ENCODE data around the gene RAB6B. TPM values are rescaled to one million over a fixed set of nuclear protein-coding genes. Genes with fewer than 3 reads are reported as not detected.

Gene RAB6B
- total and polyA plus RNA-seq, 7 donors, result 0.93 to 3.8 (median 2.0) TPM

DNA sequence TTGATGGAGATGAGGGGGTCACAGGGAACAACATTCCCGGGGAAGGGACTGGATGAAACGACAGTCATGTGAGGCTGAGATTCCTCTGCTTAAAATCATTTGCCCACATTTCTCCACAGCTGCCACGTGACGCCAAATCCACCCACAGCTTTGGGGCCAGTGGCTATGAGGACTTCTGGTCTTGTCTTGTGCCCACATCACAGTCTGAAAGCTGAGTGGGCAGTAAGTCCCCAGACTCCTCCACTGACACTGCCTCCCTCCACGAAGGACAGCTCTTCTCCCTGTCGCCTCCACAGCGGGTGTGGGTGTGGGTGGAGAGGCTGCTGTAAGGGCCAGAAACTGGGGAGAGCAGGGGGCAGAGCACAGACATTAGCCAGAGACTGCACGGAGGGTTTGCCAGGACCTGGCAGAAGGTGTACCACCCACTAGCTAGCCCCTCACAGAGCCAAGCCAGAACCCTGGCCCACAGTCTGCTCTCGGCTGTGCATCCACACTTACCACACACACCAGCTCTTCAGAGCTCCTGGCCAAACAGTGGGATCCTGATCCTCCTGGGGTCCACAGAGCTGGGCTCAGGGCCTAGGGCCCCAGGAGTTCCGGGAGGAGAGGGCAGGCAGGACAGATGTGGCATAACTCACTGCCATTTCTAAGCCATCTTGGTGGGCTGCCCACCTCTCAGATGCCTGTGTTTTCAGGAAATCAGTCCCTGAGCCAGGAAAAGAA lies 24.2 kb downstream of the RAB6B start:
- TF ChIP-seq, protein P1, sequence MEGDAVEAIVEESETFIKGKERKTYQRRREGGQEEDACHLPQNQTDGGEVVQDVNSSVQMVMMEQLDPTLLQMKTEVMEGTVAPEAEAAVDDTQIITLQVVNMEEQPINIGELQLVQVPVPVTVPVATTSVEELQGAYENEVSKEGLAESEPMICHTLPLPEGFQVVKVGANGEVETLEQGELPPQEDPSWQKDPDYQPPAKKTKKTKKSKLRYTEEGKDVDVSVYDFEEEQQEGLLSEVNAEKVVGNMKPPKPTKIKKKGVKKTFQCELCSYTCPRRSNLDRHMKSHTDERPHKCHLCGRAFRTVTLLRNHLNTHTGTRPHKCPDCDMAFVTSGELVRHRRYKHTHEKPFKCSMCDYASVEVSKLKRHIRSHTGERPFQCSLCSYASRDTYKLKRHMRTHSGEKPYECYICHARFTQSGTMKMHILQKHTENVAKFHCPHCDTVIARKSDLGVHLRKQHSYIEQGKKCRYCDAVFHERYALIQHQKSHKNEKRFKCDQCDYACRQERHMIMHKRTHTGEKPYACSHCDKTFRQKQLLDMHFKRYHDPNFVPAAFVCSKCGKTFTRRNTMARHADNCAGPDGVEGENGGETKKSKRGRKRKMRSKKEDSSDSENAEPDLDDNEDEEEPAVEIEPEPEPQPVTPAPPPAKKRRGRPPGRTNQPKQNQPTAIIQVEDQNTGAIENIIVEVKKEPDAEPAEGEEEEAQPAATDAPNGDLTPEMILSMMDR (IDR thresholded peaks at IDR 0.05), result no peak
- WGBS, 3 donors, result 76 to 78% (median 77%) methylated on average over 10 of the region's 10 CpGs
- Histone ChIP-seq H3K27ac (no peak overlapping the region), H3K27me3 (ENCODE audit: insufficient read depth in 3 of 3, low read length in 2 of 3) (peaks cover 0 to 2% (median 0%) of the 10 kb centered on the region in 3 donors), H3K9me3 (no peaks in the 10 kb centered on the region), H3K4me3 (no peak overlapping the region), H3K36me3 (ENCODE audit: insufficient read depth in 1 of 2, low read depth in 1 of 2) (no peaks in the 10 kb centered on the region), H3K4me1 (no peaks in the 10 kb centered on the region)
- DNase-seq (no peak), ATAC-seq (no peak)
- intact Hi-C loops (cut with DNase I), result no loop called here

DNA sequence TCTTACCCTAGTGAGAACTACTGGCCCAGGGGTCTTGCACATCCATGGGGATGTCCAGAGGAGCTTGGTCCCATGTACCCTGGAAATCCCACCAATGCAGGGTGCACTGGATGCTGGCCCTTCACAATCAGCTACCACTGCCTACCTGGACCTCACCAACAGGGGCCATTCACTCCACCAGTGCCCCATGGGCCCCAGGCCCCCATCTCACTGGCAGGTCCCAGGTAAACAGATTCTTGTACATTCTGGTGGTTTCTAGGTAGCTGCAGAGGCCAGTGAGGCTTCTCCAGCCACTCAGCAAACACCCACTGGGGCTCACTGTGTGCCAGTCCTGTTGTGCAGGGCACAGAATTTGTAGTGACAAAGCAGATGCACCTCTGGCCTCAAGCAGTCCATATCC lies 24.9 kb downstream of the RAB6B start:
- H3K9me3 ChIP-seq, result no peaks in the 10 kb centered on the region
- H3K27ac ChIP-seq, result no peak overlapping the region
- no peaks in the 10 kb centered on the region for H3K4me1 ChIP-seq
- no peaks in the 10 kb centered on the region for H3K36me3 ChIP-seq (ENCODE audit: insufficient read depth in 1 of 2, low read depth in 1 of 2)
- H3K4me3 ChIP-seq, result no peak overlapping the region
- TF ChIP-seq, protein P1 (IDR thresholded peaks at IDR 0.05), result no peak
- DNase-seq, result no peak
- peaks cover 0 to 4% (median 0%) of the 10 kb centered on the region in 3 donors for H3K27me3 ChIP-seq (ENCODE audit: insufficient read depth in 3 of 3, low read length in 2 of 3)
- no peak for ATAC-seq
- intact Hi-C loops (cut with DNase I), result no loop called here

DNA sequence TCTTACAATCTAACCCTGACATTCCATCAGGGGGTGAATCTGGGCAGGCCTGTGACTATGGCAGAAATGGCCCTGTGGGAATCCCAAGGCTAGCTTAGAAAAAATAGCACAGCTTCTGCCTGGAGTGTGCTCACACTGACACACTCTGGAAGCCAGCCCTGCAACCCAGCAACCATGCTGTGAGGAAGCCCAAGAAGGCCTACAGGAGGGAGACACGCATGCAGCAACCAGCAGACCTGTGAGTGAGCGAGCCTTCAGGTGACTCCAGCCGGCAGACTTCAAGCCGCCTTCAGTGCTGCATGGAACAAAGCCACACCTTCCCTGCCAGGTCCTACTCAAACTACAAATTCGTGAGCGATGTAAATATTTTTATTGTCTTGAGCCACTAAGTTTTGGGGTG lies 26.1 kb downstream of the RAB6B start:
- no peak for DNase-seq
- H3K4me3 ChIP-seq, result no peak overlapping the region
- 96 to 97% (median 97%) methylated on average over 6 of the region's 6 CpGs for WGBS, 3 donors
- ATAC-seq, result no peak
- TF ChIP-seq, protein P1 (IDR thresholded peaks at IDR 0.05), result no peak
- no peaks in the 10 kb centered on the region for H3K36me3 ChIP-seq (ENCODE audit: insufficient read depth in 1 of 2, low read depth in 1 of 2)
- peaks cover 0 to 4% (median 0%) of the 10 kb centered on the region in 3 donors for H3K27me3 ChIP-seq (ENCODE audit: insufficient read depth in 3 of 3, low read length in 2 of 3)
- no peaks in the 10 kb centered on the region for H3K9me3 ChIP-seq
- H3K27ac ChIP-seq, result no peak overlapping the region
- H3K4me1 ChIP-seq, result no peaks in the 10 kb centered on the region
- intact Hi-C loops (cut with DNase I), result no loop called here

DNA sequence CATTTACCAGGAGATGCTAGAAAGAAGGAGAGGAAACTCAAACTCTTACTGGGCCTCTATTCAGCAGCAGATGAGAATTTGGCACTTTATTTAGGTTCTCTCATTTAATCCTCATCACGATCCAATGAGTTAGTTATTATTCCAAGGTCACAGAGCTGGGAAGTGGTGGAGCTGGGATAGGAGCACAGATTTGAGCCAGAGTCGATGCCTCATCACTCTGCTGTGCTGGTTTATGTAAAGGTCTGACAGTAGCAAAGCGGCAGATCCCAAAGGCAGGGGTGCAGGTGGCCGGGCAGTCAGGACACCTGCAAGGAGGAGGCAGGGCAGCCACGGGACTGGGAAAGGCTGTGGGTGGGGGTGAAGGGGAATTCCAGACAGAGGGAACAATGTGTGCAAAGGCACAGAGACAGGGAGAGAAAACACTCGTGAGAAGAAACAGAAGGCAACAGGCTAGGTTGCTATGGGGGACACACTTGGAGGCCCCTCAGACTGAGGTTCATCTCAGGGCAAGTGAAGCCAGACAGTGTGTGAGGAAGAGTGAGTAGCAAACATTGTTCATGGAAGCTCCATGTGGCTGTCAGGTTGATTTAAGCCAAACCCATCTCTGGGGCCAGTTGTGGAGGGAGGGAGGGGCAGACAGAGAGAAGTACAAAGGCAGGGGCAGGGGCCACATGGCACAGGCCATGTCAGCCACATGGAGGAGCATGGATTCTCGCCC lies 26.8 kb downstream of the RAB6B start:
- Histone ChIP-seq H3K4me3 (no peak overlapping the region), H3K4me1 (no peaks in the 10 kb centered on the region), H3K27ac (no peak overlapping the region), H3K27me3 (ENCODE audit: insufficient read depth in 3 of 3, low read length in 2 of 3) (peaks cover 0 to 4% (median 0%) of the 10 kb centered on the region in 3 donors), H3K36me3 (ENCODE audit: insufficient read depth in 1 of 2, low read depth in 1 of 2) (no peaks in the 10 kb centered on the region), H3K9me3 (no peaks in the 10 kb centered on the region)
- DNase-seq (no peak), ATAC-seq (no peak)
- TF ChIP-seq, protein P1 (IDR thresholded peaks at IDR 0.05), result no peak
- intact Hi-C loops (cut with DNase I), result no loop called here
- 45 to 60% (median 47%) methylated on average over 7 of the region's 7 CpGs for WGBS, 3 donors
